Chondrocyte (in vitro differentiated cells): ENCODE measurements around the gene FRMPD4. TPM values are rescaled to one million over a fixed set of nuclear protein-coding genes. Genes with fewer than 3 reads are reported as not detected.

Experiments used
- DNase-seq: peaks from one replicate; pipeline ENCODE4 v3.0.0; 2021; ENCODE audit warnings: mixed read lengths, low spot score
- H3K27ac Mint-ChIP-seq: one replicate; pipeline ENCODE4 v1.8.0; 2021; ENCODE audit warnings: mild to moderate bottlenecking, moderate library complexity, mixed read lengths; ENCODE audit not compliant: unreplicated experiment
- H3K27me3 Mint-ChIP-seq: 2 replicates; pipeline ENCODE4 v1.8.0; 2021; ENCODE audit warnings: low read depth, mixed read lengths
- H3K36me3 Mint-ChIP-seq: 2 replicates; pipeline ENCODE4 v1.8.0; 2021; ENCODE audit warnings: low read depth, mixed read lengths
- H3K4me1 Mint-ChIP-seq: 2 replicates; pipeline ENCODE4 v1.8.0; 2021; ENCODE audit warnings: low read depth, mild to moderate bottlenecking, mixed read lengths
- H3K4me3 Mint-ChIP-seq: one replicate; pipeline ENCODE4 v1.8.0; 2021; ENCODE audit warnings: mild to moderate bottlenecking, moderate library complexity, mixed read lengths; ENCODE audit not compliant: unreplicated experiment
- H3K9me3 Mint-ChIP-seq: 2 replicates; pipeline ENCODE4 v1.8.0; 2021; ENCODE audit warnings: low read depth, mixed read lengths
- total RNA-seq: library from RNA; stranded (reverse); gene quantifications from 3 replicates; pipeline ENCODE4 v1.2.1, GENCODE V29; 2021
- TF ChIP-seq, protein P1 (sequence below): fragments of 200-600 bp; sonication (generic); IDR thresholded peaks from 2 replicates; pipeline ENCODE4 v1.5.0; 2021; ENCODE audit warnings: antibody characterized with exemption, mild to moderate bottlenecking, moderate library complexity

The FRMPD4 gene
- total RNA-seq, 1 donor from 2014 or later: 0.10 TPM

DNA sequence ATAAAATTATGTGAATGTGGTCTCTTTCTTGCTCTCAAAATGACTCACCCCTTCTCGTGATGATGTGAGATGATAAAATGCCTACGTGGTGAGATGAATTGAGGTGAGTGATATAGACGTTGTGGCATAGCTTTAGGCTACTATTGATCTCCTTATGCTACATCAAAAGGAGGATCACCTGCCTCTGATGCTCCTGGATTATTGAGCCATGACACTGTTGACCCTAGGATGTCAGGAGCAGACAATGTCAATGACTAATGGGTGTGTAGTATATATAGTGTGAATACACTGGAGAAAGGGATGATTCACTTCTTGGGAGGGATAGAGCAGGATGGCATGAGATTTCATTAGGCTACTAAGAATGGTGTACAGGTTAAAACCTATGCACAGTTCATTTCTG lies 442.3 kb downstream of the FRMPD4 start:
- H3K9me3 Mint-ChIP-seq: peaks cover 7% of the 10 kb centered on the region

DNA sequence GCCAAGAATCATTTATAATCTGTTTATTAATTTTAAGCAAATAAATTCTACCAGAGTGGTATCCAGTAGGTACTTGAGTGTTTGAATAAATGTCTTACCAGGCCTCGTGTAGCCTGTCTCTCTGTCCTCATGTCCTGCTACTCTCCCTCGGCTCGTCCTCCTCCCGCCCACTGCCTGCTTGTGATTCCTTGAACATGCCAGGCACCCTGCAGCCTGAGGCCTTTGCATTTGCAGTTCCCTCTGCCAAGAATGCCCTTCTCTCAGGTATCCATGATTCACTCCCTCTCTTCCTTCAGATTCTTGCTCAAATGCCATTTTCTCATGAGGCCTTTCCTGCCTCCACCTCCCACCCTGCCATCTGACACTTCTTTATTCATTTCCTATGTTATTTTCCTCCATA lies 443.3 kb downstream of the FRMPD4 start:
- no peak for DNase-seq
- H3K4me1 Mint-ChIP-seq: no peaks in the 10 kb centered on the region
- H3K36me3 Mint-ChIP-seq: no peaks in the 10 kb centered on the region
- no peak overlapping the region for H3K4me3 Mint-ChIP-seq
- no peaks in the 10 kb centered on the region for H3K27me3 Mint-ChIP-seq
- no peak overlapping the region for H3K27ac Mint-ChIP-seq
- peaks cover 7% of the 10 kb centered on the region for H3K9me3 Mint-ChIP-seq
- TF ChIP-seq, protein P1, sequence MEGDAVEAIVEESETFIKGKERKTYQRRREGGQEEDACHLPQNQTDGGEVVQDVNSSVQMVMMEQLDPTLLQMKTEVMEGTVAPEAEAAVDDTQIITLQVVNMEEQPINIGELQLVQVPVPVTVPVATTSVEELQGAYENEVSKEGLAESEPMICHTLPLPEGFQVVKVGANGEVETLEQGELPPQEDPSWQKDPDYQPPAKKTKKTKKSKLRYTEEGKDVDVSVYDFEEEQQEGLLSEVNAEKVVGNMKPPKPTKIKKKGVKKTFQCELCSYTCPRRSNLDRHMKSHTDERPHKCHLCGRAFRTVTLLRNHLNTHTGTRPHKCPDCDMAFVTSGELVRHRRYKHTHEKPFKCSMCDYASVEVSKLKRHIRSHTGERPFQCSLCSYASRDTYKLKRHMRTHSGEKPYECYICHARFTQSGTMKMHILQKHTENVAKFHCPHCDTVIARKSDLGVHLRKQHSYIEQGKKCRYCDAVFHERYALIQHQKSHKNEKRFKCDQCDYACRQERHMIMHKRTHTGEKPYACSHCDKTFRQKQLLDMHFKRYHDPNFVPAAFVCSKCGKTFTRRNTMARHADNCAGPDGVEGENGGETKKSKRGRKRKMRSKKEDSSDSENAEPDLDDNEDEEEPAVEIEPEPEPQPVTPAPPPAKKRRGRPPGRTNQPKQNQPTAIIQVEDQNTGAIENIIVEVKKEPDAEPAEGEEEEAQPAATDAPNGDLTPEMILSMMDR: no peak

More for the DNA sequence above, 442.3 kb downstream of the FRMPD4 start:
- DNase-seq: no peak
- Mint-ChIP-seq H3K27ac (no peak overlapping the region), H3K4me3 (no peak overlapping the region), H3K27me3 (no peaks in the 10 kb centered on the region), H3K36me3 (no peaks in the 10 kb centered on the region), H3K4me1 (no peaks in the 10 kb centered on the region)
- TF ChIP-seq, protein P1: no peak

DNA sequence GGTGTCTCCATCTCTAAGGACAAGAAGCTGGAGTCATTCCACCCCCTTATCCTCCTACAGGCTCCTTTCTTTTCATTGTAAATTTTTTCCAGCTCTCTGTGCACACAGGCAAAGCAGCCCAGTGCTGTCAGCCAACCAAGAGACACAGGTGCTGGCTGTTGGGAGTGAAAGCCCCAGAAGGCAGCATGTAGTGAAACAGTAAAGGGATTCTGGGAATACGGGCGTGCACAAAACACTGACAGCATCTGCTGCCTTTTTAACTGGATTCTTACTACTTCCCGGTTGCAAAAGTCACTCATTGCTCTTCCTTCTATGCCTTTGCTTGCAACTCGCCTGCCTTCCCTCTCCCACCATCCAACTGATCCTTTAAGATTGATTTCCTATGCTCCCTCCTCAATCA lies 444.4 kb downstream of the FRMPD4 start:
- DNase-seq: no peak
- Mint-ChIP-seq H3K27ac (no peak overlapping the region), H3K4me1 (no peaks in the 10 kb centered on the region), H3K9me3 (peaks cover 11% of the 10 kb centered on the region), H3K4me3 (no peak overlapping the region), H3K27me3 (no peaks in the 10 kb centered on the region), H3K36me3 (no peaks in the 10 kb centered on the region)
- TF ChIP-seq, protein P1: no peak

DNA sequence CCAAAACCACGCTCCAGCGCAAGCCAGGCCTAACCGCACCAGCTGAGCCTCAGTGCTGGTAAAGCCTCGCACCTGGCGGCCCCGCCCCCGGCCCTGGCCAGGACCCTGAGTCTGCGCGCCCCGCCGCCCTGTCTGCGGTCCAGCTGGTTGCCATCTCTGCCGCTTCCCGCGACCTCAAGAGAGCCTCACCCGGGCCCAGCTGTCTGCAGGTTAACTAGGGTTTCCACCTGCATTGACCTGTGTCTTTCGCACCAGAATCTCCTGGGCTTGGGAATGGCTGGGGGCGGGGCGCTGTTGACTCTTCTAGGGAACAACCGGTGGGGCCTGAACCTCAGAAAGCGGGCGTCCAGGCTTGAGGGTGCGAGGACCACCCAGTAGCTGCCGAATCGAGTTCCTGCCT lies 445.3 kb downstream of the FRMPD4 start:
- TF ChIP-seq, protein P1: no peak
- no peaks in the 10 kb centered on the region for H3K36me3 Mint-ChIP-seq
- peak; percentile 87 for DNase-seq
- H3K27ac Mint-ChIP-seq: no peak overlapping the region
- H3K27me3 Mint-ChIP-seq: no peaks in the 10 kb centered on the region
- H3K4me3 Mint-ChIP-seq: no peak overlapping the region
- H3K9me3 Mint-ChIP-seq: peaks cover 12% of the 10 kb centered on the region
- H3K4me1 Mint-ChIP-seq: no peaks in the 10 kb centered on the region

DNA sequence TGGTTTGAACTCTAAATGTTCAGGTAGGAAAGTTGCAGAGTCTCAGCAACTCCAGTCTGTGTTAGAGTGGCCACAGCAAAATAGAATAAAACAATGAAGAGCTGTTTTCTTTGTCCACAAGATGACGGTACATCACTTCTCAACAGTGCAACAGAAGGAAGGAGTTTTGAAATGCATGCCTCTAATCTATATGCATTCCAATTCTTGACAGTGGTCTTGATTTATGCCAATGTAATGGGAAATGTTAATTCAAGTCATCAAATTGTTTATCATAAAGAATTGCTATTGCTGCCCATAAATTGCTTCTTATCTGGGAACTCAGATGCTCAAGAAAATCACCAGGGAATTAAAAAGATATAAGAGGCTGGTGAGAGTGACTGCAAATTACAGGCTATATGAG lies 457.4 kb downstream of the FRMPD4 start:
- Mint-ChIP-seq H3K27me3 (peaks cover 2% of the 10 kb centered on the region), H3K27ac (no peak overlapping the region), H3K36me3 (no peaks in the 10 kb centered on the region), H3K9me3 (peaks cover 2% of the 10 kb centered on the region), H3K4me3 (no peak overlapping the region), H3K4me1 (no peaks in the 10 kb centered on the region)
- DNase-seq: no peak
- TF ChIP-seq, protein P1: no peak
